ENCODE measurements around the gene CDH6.

GRCh38 chr5:31361234-31361633, 167.7 kb downstream of the CDH6 start:
- TF ChIP-seq EZH2phosphoT487 (IDR thresholded peaks at IDR 0.05) (no peak), EZH2 (IDR thresholded peaks at IDR 0.05) (no peak)
